HepG2 (cell line): Measurements from ENCODE around the gene SNAI3. TPM values are rescaled to one million over a fixed set of nuclear protein-coding genes. Genes with fewer than 3 reads are reported as not detected.

ENCODE experiments used
- CENPBD1 ChIP-seq: sonication (generic); formaldehyde crosslinking; IDR thresholded peaks from 2 replicates; pipeline ENCODE4 v1.8.0; 2022; ENCODE audit warnings: missing genetic modification reagents, low read depth, mild to moderate bottlenecking, borderline replicate concordance
- KDM3A ChIP-seq: IDR thresholded peaks from 2 replicates; pipeline ENCODE4 v1.6.1; 2018; ENCODE audit warnings: low read depth, missing compliant biosample characterization
- MIER2 ChIP-seq: IDR thresholded peaks from 2 replicates; pipeline ENCODE4 v1.6.1; 2016; ENCODE audit warnings: missing biosample characterization, missing genetic modification reagents
- NCOR1 ChIP-seq: fragments of 200-600 bp; sonication (generic); IDR thresholded peaks from 2 replicates; pipeline ENCODE4 v1.7.0; 2017; ENCODE audit warnings: antibody characterized with exemption, low read length, borderline replicate concordance
- ZNF552 ChIP-seq: sonication (generic); formaldehyde crosslinking; IDR thresholded peaks from 2 replicates; pipeline ENCODE4 v1.9.0; 2022; ENCODE audit warnings: missing genetic modification reagents, mild to moderate bottlenecking, borderline replicate concordance
- ZZZ3 ChIP-seq: sonication (generic); formaldehyde crosslinking; IDR thresholded peaks from 2 replicates; pipeline ENCODE4 v1.4.0; 2020; ENCODE audit warnings: missing genetic modification reagents, mild to moderate bottlenecking, borderline replicate concordance
- polyA plus RNA-seq, 8 experiments: library from polyadenylated mRNA; depleted of rRNA in 3 of 8; stranded (reverse) in 7 of 8; unstranded in 1 of 8; fragments of >200 nt; fragmentation: Illumina TruSeq in 4 of 8; extraction: Trizol in 4 of 8; gene quantifications; 2 replicates each; pipeline versions ENCODE4 v1.2.1 to v1.2.3, GENCODE V29; 2011 to 2016; ENCODE audit warnings: low read depth in 4 of 8, missing spikeins in 1 of 8, mixed read lengths in 1 of 8; ENCODE audit not compliant: insufficient read depth in 1 of 8
- total RNA-seq, 5 experiments: library from RNA; depleted of rRNA; stranded (reverse); fragments of >200 nt; fragmentation: Illumina TruSeq; extraction: Trizol; gene quantifications; 2 replicates each; pipeline ENCODE4 v1.2.3, GENCODE V29; 2016; ENCODE audit warnings: low read depth in 1 of 5
- TF ChIP-seq, protein P1 (sequence below): sonication (generic); formaldehyde crosslinking; IDR thresholded peaks from 2 replicates; pipeline ENCODE4 v1.4.0; 2020; ENCODE audit warnings: missing genetic modification reagents, mild to moderate bottlenecking, borderline replicate concordance
- TF ChIP-seq, protein P2 (sequence below), 2 experiments: sonication (generic) in 1 of 2; formaldehyde crosslinking in 1 of 2; IDR thresholded peaks; 2 replicates each; pipeline versions ENCODE4 v1.4.0 to v1.6.1; 2016 to 2020; ENCODE audit warnings: borderline replicate concordance in 1 of 2, low read depth in 1 of 2, mild to moderate bottlenecking in 1 of 2, missing genetic modification reagents in 1 of 2

The SNAI3 gene
- total and polyA plus RNA-seq, 2 of the 13 experiments (the other 11 are each of a cell fraction or from before 2014, with no cell fraction given) = 0.09 to 0.18 TPM

DNA sequence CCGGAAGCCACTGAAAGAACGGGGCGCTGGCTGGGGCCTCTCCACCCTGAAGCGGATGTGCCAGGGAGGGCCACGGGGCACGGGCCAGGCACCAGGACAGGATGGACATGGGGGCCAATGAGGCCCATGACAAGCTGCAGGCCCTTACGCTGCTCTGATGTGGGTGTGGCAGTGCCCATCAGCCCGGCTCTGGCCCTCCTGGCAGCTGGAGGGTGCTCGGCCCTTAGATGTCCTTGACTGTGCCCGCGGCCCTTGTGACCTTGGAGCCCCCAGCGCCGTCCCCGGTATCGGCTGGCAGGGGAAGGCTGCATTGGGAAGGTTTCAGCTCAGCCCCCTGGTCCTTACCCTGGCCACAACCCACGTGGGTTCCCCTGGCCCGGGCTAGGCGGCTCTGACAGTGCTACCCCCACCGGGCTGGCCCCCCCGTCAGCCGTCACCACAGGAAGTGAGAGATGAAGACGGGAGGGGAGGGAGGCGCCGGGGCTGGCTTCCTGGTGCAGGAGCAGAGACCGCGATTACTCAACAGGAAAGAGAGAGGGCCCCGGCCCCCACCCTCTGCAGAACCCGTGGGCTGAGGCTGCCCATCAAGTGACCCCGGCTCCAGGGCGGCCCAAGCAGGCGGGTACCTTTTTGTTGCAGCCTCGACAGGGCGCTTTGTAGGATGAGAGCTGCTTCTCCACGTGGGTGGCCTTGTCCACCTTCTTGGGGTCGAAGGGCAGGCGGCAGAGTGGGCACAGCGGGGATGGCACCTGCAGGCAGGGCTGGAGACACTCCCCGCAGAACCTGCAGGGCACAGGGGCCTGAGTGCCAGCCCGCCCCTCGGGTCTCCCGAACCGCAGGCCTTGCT is 14.6 kb upstream of the SNAI3 start (continued):
- TF ChIP-seq, protein P1, sequence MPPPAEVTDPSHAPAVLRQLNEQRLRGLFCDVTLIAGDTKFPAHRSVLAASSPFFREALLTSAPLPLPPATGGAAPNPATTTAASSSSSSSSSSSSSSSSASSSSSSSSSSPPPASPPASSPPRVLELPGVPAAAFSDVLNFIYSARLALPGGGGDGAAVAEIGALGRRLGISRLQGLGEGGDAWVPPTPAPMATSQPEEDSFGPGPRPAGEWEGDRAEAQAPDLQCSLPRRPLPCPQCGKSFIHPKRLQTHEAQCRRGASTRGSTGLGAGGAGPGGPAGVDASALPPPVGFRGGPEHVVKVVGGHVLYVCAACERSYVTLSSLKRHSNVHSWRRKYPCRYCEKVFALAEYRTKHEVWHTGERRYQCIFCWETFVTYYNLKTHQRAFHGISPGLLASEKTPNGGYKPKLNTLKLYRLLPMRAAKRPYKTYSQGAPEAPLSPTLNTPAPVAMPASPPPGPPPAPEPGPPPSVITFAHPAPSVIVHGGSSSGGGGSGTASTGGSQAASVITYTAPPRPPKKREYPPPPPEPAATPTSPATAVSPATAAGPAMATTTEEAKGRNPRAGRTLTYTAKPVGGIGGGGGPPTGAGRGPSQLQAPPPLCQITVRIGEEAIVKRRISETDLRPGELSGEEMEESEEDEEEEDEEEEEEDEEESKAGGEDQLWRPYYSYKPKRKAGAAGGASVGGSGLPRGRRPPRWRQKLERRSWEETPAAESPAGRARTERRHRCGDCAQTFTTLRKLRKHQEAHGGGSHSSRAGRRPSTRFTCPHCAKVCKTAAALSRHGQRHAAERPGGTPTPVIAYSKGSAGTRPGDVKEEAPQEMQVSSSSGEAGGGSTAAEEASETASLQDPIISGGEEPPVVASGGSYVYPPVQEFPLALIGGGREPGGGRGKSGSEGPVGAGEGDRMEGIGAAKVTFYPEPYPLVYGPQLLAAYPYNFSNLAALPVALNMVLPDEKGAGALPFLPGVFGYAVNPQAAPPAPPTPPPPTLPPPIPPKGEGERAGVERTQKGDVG = 0 out of 2 replicates have a peak, but pooled peaks have one; percentile 32
- 0 out of 2 replicates have a peak, but pooled peaks have one; percentile 6 for TF ChIP-seq MIER2 (CRISPR knock-in tag)
- peak; percentile 45; the same call in 1 of the 2 replicates for TF ChIP-seq ZZZ3 (CRISPR knock-in tag)
- no peak for TF ChIP-seq CENPBD1 (CRISPR knock-in tag)
- TF ChIP-seq NCOR1 = no peak
- TF ChIP-seq KDM3A (CRISPR knock-in tag) = peak; percentile 87; the same call in 1 of the 2 replicates
- TF ChIP-seq, protein P2, sequence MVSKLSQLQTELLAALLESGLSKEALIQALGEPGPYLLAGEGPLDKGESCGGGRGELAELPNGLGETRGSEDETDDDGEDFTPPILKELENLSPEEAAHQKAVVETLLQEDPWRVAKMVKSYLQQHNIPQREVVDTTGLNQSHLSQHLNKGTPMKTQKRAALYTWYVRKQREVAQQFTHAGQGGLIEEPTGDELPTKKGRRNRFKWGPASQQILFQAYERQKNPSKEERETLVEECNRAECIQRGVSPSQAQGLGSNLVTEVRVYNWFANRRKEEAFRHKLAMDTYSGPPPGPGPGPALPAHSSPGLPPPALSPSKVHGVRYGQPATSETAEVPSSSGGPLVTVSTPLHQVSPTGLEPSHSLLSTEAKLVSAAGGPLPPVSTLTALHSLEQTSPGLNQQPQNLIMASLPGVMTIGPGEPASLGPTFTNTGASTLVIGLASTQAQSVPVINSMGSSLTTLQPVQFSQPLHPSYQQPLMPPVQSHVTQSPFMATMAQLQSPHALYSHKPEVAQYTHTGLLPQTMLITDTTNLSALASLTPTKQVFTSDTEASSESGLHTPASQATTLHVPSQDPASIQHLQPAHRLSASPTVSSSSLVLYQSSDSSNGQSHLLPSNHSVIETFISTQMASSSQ (IDR thresholded peaks at IDR 0.05; ENCODE audit: low read depth) = 0 out of 2 replicates have a peak, but pooled peaks have one; percentile 25
- TF ChIP-seq, protein P2 (CRISPR knock-in tag; IDR thresholded peaks at IDR 0.05; ENCODE audit: borderline replicate concordance) = peak; percentile 40; the same call in 1 of the 2 replicates
- no peak for TF ChIP-seq ZNF552 (CRISPR knock-in tag)
- TF ChIP-seq, all 625 proteins: peak for 289
